MM.1S (cell line): ENCODE results near the gene DUSP14.

ENCODE experiments used
- DNase-seq: peaks from one replicate; pipeline ENCODE4 v3.0.0-alpha.2; 2015
- H2AFZ ChIP-seq: fragments of 300-600 bp; sonication (generic); 2 replicates; pipeline ENCODE4 v1.6.0; 2016; ENCODE audit warnings: antibody characterized with exemption, low read length
- H3F3A ChIP-seq: fragments of 300-600 bp; sonication (generic); 2 replicates; pipeline ENCODE4 v1.6.1; 2016; ENCODE audit warnings: mild to moderate bottlenecking, antibody characterized with exemption, low read length, moderate library complexity, mixed read lengths; ENCODE audit not compliant: insufficient read depth
- H3K27ac ChIP-seq: fragments of 300-600 bp; sonication (generic); 2 replicates; pipeline ENCODE4 v1.5.1; 2016; ENCODE audit warnings: mild to moderate bottlenecking, low read length
- H3K27me3 ChIP-seq: fragments of 300-600 bp; sonication (generic); replicated peaks from 2 replicates; pipeline ENCODE4 v1.6.0; 2016; ENCODE audit warnings: low read length; ENCODE audit not compliant: insufficient read depth
- H3K36me3 ChIP-seq: fragments of 300-600 bp; sonication (generic); replicated peaks from 2 replicates; pipeline ENCODE4 v1.6.1; 2016; ENCODE audit warnings: mild to moderate bottlenecking, low read length, mixed read lengths; ENCODE audit not compliant: insufficient read depth
- H3K4me1 ChIP-seq: fragments of 300-600 bp; sonication (generic); 2 replicates; pipeline ENCODE4 v1.6.1; 2016; ENCODE audit warnings: low read length, mixed read lengths
- H3K4me2 ChIP-seq: fragments of 300-600 bp; sonication (generic); 2 replicates; pipeline ENCODE4 v1.6.0; 2016; ENCODE audit warnings: low read depth, low read length
- H3K4me3 ChIP-seq: fragments of 300-600 bp; sonication (generic); 2 replicates; pipeline ENCODE4 v1.5.1; 2016; ENCODE audit warnings: low read length, mixed read lengths
- H3K79me2 ChIP-seq: fragments of 300-600 bp; sonication (generic); 2 replicates; pipeline ENCODE4 v1.6.1; 2016; ENCODE audit warnings: mixed run types, low read length, mixed read lengths
- H3K9ac ChIP-seq: fragments of 300-600 bp; sonication (generic); 2 replicates; pipeline ENCODE4 v1.6.1; 2016; ENCODE audit warnings: low read length, mixed read lengths
- H3K9me2 ChIP-seq: fragments of 300-600 bp; sonication (generic); replicated peaks from 2 replicates; pipeline ENCODE4 v1.6.1; 2016; ENCODE audit warnings: mild to moderate bottlenecking, low read length, mixed read lengths; ENCODE audit not compliant: insufficient read depth
- H3K9me3 ChIP-seq: fragments of 300-600 bp; sonication (generic); replicated peaks from 2 replicates; pipeline ENCODE4 v1.6.1; 2016; ENCODE audit warnings: mild to moderate bottlenecking, low read length, mixed read lengths; ENCODE audit not compliant: insufficient read depth
- H4K20me1 ChIP-seq: fragments of 300-600 bp; sonication (generic); 2 replicates; pipeline ENCODE4 v1.6.1; 2016; ENCODE audit warnings: mild to moderate bottlenecking, low read length, moderate library complexity, mixed read lengths; ENCODE audit not compliant: insufficient read depth
- EZH2 ChIP-seq: fragments of 300-600 bp; sonication (generic); optimal IDR thresholded peaks from 2 replicates; pipeline ENCODE3; 2017; ENCODE audit warnings: low read depth, mild to moderate bottlenecking, antibody characterized with exemption, low read length, mixed read lengths
- EZH2phosphoT487 ChIP-seq: fragments of 300-600 bp; sonication (generic); IDR thresholded peaks from 2 replicates; pipeline ENCODE4 v1.6.1; 2018; ENCODE audit warnings: antibody characterized with exemption, low read length
- TF ChIP-seq, protein P1 (sequence below): fragments of 300-600 bp; sonication (generic); IDR thresholded peaks from 2 replicates; pipeline ENCODE4 v1.5.1; 2016; ENCODE audit warnings: antibody characterized with exemption, low read length, mixed read lengths

Gene DUSP14

GRCh38 chr17:37518826-37519225 lies 29.1 kb downstream of the DUSP14 start:
- H3K9ac ChIP-seq: no peak overlapping the region
- H3K36me3 ChIP-seq: peaks cover 4% of the 10 kb centered on the region
- TF ChIP-seq EZH2 (no peak), EZH2phosphoT487 (no peak)
- TF ChIP-seq, protein P1, sequence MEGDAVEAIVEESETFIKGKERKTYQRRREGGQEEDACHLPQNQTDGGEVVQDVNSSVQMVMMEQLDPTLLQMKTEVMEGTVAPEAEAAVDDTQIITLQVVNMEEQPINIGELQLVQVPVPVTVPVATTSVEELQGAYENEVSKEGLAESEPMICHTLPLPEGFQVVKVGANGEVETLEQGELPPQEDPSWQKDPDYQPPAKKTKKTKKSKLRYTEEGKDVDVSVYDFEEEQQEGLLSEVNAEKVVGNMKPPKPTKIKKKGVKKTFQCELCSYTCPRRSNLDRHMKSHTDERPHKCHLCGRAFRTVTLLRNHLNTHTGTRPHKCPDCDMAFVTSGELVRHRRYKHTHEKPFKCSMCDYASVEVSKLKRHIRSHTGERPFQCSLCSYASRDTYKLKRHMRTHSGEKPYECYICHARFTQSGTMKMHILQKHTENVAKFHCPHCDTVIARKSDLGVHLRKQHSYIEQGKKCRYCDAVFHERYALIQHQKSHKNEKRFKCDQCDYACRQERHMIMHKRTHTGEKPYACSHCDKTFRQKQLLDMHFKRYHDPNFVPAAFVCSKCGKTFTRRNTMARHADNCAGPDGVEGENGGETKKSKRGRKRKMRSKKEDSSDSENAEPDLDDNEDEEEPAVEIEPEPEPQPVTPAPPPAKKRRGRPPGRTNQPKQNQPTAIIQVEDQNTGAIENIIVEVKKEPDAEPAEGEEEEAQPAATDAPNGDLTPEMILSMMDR: no peak
- H4K20me1 ChIP-seq: no peaks in the 10 kb centered on the region
- H3K4me2 ChIP-seq: no peak overlapping the region
- no peaks in the 10 kb centered on the region for H3K9me2 ChIP-seq
- no peaks in the 10 kb centered on the region for H3K9me3 ChIP-seq
- H3F3A ChIP-seq: no peaks in the 10 kb centered on the region; the same call in 1 of the 2 replicates
- no peak overlapping the region for H3K4me3 ChIP-seq
- no peak for DNase-seq
- no peaks in the 10 kb centered on the region for H3K79me2 ChIP-seq
- no peak overlapping the region for H3K27ac ChIP-seq
- no peaks in the 10 kb centered on the region for H3K4me1 ChIP-seq
- H3K27me3 ChIP-seq: no peaks in the 10 kb centered on the region
- H2AFZ ChIP-seq: no peak overlapping the region

GRCh38 chr17:37519251-37519985 lies 29.7 kb downstream of the DUSP14 start:
- Histone ChIP-seq H4K20me1 (no peaks in the 10 kb centered on the region), H3K79me2 (no peaks in the 10 kb centered on the region), H3K9me2 (no peaks in the 10 kb centered on the region), H3K27me3 (no peaks in the 10 kb centered on the region), H3K9ac (no peak overlapping the region), H2AFZ (no peak overlapping the region), H3F3A (no peaks in the 10 kb centered on the region; the same call in 1 of the 2 replicates), H3K4me1 (no peaks in the 10 kb centered on the region), H3K4me2 (no peak overlapping the region), H3K36me3 (peaks cover 4% of the 10 kb centered on the region), H3K9me3 (no peaks in the 10 kb centered on the region), H3K4me3 (no peak overlapping the region), H3K27ac (no peak overlapping the region)
- no peak for TF ChIP-seq EZH2phosphoT487
- no peak for TF ChIP-seq EZH2
- TF ChIP-seq, protein P1: no peak
- no peak for DNase-seq

- H2AFZ ChIP-seq: no peak overlapping the region
- no peaks in the 10 kb centered on the region for H4K20me1 ChIP-seq
- H3K36me3 ChIP-seq: peaks cover 4% of the 10 kb centered on the region
- no peaks in the 10 kb centered on the region for H3K4me1 ChIP-seq
- H3K79me2 ChIP-seq: no peaks in the 10 kb centered on the region
- H3K27me3 ChIP-seq: no peaks in the 10 kb centered on the region
- H3K4me2 ChIP-seq: no peak overlapping the region
- no peak for DNase-seq
- no peak overlapping the region for H3K9ac ChIP-seq
- TF ChIP-seq EZH2 (no peak), EZH2phosphoT487 (no peak)
- TF ChIP-seq, protein P1: no peak
- no peaks in the 10 kb centered on the region for H3K9me2 ChIP-seq
- H3K27ac ChIP-seq: no peak overlapping the region
- H3F3A ChIP-seq: no peaks in the 10 kb centered on the region; the same call in 1 of the 2 replicates
- H3K4me3 ChIP-seq: no peak overlapping the region
- H3K9me3 ChIP-seq: no peaks in the 10 kb centered on the region
Measured at GRCh38 chr17:37520174-37520573, 30.5 kb downstream of the DUSP14 start.
